ENCODE data around the gene TANK.

The TANK gene, protein sequence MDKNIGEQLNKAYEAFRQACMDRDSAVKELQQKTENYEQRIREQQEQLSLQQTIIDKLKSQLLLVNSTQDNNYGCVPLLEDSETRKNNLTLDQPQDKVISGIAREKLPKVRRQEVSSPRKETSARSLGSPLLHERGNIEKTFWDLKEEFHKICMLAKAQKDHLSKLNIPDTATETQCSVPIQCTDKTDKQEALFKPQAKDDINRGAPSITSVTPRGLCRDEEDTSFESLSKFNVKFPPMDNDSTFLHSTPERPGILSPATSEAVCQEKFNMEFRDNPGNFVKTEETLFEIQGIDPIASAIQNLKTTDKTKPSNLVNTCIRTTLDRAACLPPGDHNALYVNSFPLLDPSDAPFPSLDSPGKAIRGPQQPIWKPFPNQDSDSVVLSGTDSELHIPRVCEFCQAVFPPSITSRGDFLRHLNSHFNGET

DNA sequence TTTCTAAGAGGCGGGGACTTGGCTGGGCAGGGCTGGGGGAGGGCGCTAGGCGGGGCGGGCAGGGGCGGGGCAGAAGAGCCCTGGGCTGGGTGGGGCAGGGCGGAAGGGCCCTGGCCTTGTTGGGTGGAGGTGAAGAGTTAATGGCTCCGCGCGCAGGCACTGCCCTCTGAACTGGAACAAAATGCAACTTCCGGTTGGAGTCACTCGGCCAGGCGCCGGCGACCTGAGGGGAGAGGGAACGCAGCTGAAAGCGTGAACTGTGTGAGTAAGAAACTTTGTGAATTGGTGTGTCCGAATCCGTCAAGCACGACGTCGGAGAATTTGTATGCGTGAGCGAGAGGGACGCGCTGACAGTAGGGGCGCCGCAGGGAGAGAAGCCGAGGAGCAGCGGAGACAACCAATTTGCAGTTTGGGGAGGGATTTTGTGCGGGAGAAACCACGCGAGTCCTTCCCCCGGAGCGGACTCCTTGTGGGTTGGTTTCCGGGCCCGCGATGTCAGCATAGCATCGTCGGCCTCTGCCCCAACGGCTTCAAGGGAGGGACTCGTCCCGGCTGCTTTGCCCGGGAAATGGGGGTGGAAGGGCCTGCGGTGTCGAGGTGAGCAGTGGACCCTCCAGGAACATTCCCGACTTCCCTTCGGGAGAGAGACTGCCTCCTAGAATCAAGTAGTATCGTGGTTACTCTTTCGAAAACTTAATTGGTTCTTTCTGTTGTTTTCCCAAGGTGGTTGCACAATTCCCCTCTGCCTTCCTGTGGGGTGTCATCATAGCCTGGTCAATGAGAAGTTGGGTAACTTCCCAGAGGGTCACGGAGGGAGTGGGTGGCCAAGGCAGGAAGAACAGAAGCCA is at the start of gene TANK:
TSS of gene TANK (plus strand) at position 203 of the 848 bp plus-strand sequence. CDS start 19,235 bp downstream, outside the sequence.
- DNase-seq = peak; percentile 96
- in situ Hi-C loops (cut with MboI; ENCODE audit: low pct_unique_long_range_greater_than_20kb, low sequenced_read_pairs) = no loop called here

DNA sequence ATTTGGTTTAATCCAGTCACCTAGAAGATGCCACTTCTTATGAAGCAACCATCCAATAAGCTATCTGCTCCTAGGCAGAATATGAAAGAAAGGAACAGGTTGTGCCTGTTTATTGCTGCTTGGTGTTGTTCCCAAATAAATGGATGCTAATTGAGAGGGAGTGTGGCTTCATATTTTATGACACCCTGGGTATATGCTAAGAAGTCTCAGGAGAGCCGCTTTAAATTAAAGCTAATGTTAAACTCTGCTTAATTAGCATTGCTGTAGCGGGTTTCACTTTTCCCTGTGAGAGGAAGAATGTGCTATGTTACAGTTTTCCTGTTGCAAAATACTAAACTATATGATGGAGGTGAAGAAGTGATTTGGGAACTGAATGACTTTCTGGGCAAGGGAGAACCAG is 48.7 kb upstream of the TANK start:
- in situ Hi-C loops (cut with MboI; ENCODE audit: low pct_unique_long_range_greater_than_20kb, low sequenced_read_pairs) = no loop called here
- DNase-seq = no peak

DNA sequence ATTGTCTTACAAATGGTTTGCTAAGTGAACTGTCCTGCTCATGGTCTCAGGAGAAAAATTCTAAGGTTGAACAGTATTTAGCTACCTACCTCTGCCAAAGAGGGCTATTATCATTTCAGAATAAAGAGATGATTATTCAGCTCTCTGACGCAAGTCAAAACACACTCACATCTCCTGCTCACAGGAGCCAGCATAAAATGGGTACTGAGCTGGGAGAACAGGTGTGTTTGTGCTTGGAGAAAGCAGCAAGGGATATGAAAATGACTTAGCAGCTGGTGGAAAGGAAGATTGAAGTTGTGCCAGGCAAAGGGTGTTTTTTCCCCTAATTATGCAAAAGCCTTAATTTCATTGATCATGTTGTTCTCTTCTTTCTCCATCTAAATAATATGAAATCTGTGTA is 47.3 kb upstream of the TANK start:
- no peak for DNase-seq
- in situ Hi-C loops (cut with MboI; ENCODE audit: low pct_unique_long_range_greater_than_20kb, low sequenced_read_pairs) = no loop called here

DNA sequence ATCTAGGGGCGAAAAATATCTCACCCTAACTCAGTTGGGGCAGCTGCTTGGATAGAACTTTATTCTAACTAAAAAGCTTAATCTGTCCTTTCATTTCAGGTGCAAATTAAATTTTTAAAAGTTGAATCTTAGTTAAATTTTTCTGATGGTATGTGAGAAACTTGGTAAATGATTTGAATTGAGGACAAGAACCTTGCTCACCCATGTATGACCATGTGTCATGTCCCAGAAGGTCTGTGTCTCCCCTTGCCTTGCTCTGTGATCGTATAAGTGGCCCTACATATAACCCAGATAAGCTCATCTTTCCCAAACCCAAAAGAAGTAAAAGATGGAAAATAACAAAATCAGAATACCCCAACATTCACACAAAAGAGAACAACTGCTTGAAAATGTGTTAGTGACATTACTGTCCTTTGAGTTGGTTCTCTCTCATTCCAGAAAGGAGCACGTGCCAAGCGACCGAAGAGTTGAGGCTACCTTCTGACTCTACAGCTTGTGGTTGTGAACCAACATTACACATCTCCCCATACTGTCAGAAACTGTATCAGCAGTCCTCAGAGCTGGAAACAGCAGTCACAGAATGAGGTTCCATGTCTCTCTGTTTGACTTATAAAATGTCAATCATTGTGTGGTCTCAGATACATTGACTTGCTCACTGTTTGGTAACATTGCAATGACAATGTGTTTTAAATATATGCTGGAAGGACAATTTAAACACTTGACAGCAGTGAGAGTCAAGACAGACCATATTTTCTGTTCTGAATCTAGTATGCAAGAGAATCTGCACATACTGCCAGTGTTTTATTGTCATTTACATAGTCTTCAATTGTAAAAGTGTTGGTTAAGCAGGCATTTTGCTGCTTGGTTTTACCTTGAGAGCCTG is 46.3 kb upstream of the TANK start:
- in situ Hi-C loops (cut with MboI; ENCODE audit: low pct_unique_long_range_greater_than_20kb, low sequenced_read_pairs) = no loop called here
- DNase-seq = no peak

DNA sequence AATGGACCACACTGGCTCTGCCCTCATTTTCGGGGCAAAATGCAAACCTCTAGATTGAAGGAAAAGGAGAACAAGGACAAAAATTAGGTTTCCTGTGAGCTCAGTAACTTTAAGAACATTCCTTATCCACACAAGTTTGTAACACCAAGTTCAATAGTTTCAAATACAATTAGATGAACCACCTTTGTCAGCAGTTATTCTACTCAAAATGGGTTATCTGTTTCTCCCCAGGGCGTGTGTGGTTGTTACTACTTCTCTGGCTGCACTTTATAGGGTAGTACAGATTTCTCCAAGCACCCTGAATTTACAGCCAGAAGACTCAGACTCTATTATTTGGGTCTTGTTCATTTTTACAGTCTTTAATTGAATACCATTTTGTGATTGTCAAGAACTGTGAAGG is 45.0 kb upstream of the TANK start:
- in situ Hi-C loops (cut with MboI; ENCODE audit: low pct_unique_long_range_greater_than_20kb, low sequenced_read_pairs) = no loop called here
- DNase-seq = no peak

DNA sequence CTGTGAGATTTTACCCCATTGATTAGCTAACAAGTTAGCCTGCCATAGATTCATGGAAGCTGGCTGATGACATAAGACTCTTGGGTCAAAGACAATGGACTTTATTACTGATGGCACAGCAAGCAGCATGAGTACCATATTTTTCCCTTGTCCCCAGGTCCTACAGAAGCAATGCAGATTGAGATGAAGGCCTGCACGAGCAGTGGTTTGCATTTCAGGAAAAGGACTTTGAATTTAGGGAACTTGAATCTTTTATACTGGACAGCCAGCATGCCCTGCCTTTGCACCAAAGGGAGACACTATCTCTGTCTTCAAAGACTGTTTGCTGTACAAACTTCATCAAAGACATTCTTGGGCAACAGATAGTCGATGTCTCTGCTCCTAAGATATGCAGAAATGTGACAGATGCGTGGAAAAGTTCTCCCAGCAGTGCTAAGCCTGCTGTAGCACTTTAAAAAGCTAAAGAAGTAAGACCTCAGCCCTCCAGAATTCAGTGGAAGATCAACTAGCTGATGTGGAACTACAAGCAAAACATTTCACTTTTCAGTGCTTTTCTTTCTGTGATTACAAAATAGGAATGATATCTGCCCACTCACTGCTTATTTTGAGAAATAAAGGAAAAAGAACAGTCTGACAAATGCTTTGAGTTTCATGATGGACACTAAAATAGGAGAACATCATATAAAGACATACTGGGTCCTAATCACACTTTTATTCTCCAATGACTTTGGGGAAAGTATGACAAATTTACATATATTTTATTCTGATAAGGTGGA is 44.4 kb upstream of the TANK start:
- DNase-seq = no peak
- in situ Hi-C loops (cut with MboI; ENCODE audit: low pct_unique_long_range_greater_than_20kb, low sequenced_read_pairs) = no loop called here

DNA sequence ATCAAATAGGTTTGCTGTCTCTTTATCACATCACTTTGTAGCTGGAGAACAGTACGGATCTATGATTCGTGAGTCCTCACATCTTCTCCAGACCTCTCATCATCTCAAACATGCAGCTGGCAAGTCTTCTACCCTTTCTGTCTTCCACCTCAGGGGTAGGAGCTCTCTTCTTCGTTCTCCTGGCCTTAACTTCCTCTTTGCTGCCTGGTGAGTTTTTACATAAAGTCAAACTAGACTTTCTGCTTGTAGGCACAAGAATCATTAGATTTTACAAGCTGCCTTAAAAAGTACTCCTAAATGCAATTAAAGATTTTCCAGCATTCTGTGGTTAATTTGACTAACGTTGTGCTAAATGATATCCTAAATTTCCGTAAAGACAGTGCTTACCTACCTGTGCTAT is 43.7 kb upstream of the TANK start:
- DNase-seq = peak; percentile 28
- in situ Hi-C loops (cut with MboI; ENCODE audit: low pct_unique_long_range_greater_than_20kb, low sequenced_read_pairs) = no loop called here

DNA sequence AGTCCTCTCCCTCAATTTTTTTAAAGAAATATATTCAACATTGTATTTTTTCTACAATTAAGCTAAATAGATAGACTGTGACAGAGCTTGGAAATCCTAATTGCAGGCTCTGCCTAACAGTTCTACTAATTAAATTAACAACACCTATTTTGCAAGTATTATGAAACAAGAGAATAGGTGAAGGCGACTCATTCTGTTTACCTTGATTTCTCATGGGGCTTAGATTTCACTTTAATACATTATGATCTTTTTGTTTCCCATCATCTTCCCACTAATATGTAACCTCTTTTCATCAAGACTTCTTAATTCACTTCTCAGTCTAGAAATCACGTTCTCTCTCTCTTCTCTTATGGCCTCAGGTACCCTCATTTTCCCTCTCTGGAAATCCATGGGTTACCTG is 42.7 kb upstream of the TANK start:
- in situ Hi-C loops (cut with MboI; ENCODE audit: low pct_unique_long_range_greater_than_20kb, low sequenced_read_pairs) = no loop called here

DNA sequence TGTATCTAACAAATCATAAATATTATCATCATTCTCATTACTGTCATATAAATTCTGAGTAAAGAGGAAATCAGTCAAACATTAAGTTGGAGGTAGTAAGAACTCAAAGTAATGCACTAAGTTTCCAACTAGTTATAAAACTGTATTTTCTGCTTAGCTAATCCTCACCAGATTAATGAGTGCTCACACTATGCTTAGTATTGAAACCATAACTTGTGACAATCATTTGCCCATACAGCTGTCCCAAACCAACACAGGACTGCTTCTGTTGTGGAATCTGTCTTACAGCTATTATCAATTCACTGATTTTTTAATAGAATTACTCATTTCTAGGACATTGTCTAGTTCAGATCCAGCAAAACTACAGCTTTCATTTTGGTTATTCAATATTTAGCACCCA is 41.5 kb upstream of the TANK start:
- in situ Hi-C loops (cut with MboI; ENCODE audit: low pct_unique_long_range_greater_than_20kb, low sequenced_read_pairs) = no loop called here
- DNase-seq = no peak

More for the DNA sequence above, 42.7 kb upstream of the TANK start:
- DNase-seq = no peak

DNA sequence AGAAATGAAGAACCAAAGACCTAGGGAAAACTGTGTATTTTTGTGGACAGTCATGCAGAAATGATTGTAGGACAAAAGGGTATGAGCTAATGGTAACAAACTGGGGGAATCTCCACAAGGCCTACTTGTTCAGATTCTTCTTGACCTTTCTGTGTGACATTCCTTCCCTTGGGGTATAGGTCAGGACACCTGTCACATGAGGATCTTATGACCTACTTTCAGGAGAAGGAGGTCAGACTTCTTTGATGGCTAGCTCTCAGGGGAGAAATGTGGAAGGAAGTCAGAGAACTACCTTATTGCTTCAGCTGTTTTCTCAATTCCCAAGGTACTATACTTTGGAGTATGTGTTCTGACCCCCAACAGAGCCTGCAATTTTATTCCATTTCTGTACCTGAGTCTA is 40.7 kb upstream of the TANK start:
- in situ Hi-C loops (cut with MboI; ENCODE audit: low pct_unique_long_range_greater_than_20kb, low sequenced_read_pairs) = no loop called here
- no peak for DNase-seq

DNA sequence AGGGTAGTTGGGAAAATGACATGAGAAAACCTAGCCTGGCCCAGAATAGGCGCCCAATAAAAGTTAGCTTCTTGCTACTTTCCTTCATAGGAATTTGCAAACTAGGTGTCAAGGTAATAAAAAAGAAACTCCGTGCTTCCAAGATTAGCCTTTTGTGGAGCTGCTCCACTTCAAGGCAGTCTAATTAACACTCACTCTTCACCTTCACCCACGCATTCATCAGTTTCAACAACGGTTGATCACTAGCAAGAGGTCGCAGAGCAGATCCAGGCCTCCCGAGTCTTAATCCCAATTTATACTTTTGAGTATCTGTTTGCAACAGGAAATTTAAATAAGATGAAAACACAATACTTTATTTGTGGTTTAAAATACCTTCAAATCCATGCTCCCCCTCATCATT is 39.5 kb upstream of the TANK start:
- in situ Hi-C loops (cut with MboI; ENCODE audit: low pct_unique_long_range_greater_than_20kb, low sequenced_read_pairs) = no loop called here
- no peak for DNase-seq

DNA sequence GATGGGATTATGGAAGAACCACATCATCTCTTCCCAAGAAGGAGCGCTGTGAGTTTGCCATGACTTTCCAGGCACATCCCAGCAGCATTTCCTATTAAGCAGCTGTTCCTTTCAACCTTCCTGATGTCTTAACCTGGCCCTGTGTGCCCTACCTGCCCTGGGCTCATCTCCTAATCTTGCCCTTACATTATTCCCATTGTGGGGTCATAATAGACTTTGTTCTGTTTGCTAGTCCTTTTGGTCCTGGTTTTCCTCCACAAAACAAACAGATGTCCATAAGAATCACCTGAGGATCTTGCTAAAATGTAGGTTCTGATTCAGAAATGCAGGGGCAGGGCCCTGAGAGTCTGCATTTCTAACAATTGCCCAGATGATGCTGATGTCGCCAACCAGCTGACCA is 38.6 kb upstream of the TANK start:
- no peak for DNase-seq
- in situ Hi-C loops (cut with MboI; ENCODE audit: low pct_unique_long_range_greater_than_20kb, low sequenced_read_pairs) = no loop called here

DNA sequence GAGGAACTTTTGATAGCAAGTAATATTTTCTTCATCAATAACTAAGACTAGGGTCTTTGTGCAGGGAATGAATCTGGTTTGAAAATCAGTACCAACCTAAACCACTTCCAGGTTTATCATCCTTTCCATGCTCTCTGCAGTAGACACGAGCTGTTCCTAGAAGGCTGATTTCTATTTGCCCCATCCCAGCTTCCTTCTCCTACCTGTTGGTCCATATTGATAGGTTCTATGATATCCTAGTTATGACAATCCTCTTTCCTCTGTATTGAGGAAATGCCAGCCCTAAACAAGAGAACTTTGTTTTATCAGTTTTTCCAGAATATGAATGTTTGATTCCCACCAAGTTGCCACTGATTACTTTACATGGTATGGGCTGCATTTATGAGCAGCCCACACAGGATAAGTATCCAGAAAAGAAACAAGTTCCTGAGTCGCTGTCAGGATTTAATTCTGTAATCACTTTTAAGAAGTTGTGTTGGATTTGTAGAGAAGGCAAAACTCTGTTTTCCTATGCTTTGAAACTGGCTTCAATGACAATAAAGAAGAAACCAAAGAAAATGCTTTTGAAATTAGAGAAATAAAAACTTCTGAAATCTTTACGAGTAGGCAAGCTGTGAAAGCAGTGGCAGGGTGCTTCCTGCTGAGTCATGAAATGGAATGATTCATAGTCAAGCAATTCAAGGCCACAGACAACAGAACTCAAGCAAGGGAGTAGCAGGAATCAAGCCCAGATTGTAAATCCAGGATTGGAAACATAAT is 37.3 kb upstream of the TANK start:
- in situ Hi-C loops (cut with MboI; ENCODE audit: low pct_unique_long_range_greater_than_20kb, low sequenced_read_pairs) = no loop called here
- DNase-seq = peak; percentile 59

DNA sequence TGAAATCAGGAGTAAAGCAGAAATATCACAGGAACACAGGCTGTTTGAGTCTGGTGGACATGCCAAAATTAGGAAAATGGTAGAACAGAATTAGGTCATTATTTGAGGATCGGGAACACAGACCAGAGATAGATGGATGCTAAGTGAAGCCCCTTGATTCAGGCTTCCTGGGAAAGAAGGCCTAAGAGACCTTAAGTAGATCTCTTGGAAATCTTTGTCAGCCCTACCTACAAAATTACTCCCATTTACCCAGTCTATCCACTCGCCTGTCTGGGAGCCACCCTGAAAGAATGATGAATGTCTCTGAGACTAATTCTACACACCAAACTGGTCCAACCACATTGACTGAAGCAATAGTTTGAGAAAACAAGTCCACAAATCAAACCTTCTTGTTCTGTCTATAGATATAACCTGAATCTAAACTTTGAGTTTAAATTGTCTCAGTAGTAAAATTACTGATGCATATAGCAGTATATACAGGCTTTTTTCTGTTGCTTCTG is 36.6 kb upstream of the TANK start:
- DNase-seq = no peak
- in situ Hi-C loops (cut with MboI; ENCODE audit: low pct_unique_long_range_greater_than_20kb, low sequenced_read_pairs) = no loop called here

DNA sequence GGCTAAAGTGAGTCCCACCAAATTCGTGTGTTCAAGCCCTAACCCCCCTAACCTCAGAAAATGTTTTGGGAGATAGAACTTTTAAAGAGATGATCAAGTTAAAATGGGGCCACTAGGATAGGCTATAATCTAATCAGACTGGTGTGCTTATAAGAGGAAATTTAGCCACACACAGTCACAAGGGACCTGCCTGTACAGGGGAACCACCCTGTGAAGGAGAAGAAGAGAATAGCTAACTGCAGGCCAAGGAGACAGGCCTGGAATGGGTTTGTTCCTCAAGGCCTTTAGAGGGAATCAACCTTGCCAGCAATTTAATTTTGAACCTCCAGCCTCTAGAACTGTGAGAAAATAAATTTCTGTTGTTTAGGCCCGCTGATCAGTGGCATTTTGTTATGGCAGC is 36.0 kb upstream of the TANK start:
- in situ Hi-C loops (cut with MboI; ENCODE audit: low pct_unique_long_range_greater_than_20kb, low sequenced_read_pairs) = no loop called here

DNA sequence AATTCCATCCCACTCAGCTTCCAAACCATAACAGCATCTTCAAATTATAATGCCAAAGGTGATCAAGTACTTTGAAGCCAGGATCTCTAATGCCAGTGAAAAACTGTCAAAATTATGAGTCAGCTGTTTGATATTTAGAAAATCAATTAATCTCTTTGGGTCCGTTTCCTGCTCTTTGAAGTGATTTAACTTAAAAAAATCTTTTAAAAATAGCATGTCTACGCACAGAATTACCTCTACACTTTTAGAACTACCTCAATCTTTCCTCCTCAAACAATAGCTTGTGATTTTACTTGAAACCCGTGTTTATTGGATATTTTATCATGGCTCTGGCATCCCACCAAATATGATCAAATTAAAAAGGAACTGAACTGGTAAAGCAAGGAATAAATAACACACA is 31.3 kb upstream of the TANK start:
- no peak for DNase-seq
- in situ Hi-C loops (cut with MboI; ENCODE audit: low pct_unique_long_range_greater_than_20kb, low sequenced_read_pairs) = no loop called here

More for the DNA sequence above, 36.0 kb upstream of the TANK start:
- no peak for DNase-seq

DNA sequence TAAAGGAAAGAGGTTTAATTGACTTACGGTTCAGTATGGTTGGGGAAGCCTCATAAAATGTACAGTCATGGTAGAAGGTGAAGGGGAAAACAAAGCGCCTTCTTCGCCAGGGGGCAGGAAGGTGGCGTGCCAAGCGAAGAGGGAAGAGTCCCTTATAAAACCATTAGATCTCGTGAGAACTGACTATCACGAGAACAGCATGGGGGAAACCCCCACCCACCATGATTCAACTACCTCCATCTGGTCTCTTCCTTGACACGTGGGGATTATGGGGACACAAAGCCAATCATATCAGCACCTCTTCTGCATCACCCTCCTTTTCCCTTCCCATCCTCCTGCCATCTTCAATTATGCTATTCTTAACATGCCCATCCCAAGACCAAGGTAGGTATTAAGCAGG is 29.9 kb upstream of the TANK start:
- DNase-seq = no peak
- in situ Hi-C loops (cut with MboI; ENCODE audit: low pct_unique_long_range_greater_than_20kb, low sequenced_read_pairs) = no loop called here

Measured in KBM-7 (cell line).